MM.1S (cell line): Measurements from ENCODE around the gene NCOA3.

ENCODE experiments used
- DNase-seq: peaks from one replicate; pipeline ENCODE4 v3.0.0-alpha.2; 2015
- H2AFZ ChIP-seq: fragments of 300-600 bp; sonication (generic); 2 replicates; pipeline ENCODE4 v1.6.0; 2016; ENCODE audit warnings: antibody characterized with exemption, low read length
- H3F3A ChIP-seq: fragments of 300-600 bp; sonication (generic); 2 replicates; pipeline ENCODE4 v1.6.1; 2016; ENCODE audit warnings: mild to moderate bottlenecking, antibody characterized with exemption, low read length, moderate library complexity, mixed read lengths; ENCODE audit not compliant: insufficient read depth
- H3K27ac ChIP-seq: fragments of 300-600 bp; sonication (generic); 2 replicates; pipeline ENCODE4 v1.5.1; 2016; ENCODE audit warnings: mild to moderate bottlenecking, low read length
- H3K27me3 ChIP-seq: fragments of 300-600 bp; sonication (generic); replicated peaks from 2 replicates; pipeline ENCODE4 v1.6.0; 2016; ENCODE audit warnings: low read length; ENCODE audit not compliant: insufficient read depth
- H3K36me3 ChIP-seq: fragments of 300-600 bp; sonication (generic); replicated peaks from 2 replicates; pipeline ENCODE4 v1.6.1; 2016; ENCODE audit warnings: mild to moderate bottlenecking, low read length, mixed read lengths; ENCODE audit not compliant: insufficient read depth
- H3K4me1 ChIP-seq: fragments of 300-600 bp; sonication (generic); 2 replicates; pipeline ENCODE4 v1.6.1; 2016; ENCODE audit warnings: low read length, mixed read lengths
- H3K4me2 ChIP-seq: fragments of 300-600 bp; sonication (generic); 2 replicates; pipeline ENCODE4 v1.6.0; 2016; ENCODE audit warnings: low read depth, low read length
- H3K4me3 ChIP-seq: fragments of 300-600 bp; sonication (generic); 2 replicates; pipeline ENCODE4 v1.5.1; 2016; ENCODE audit warnings: low read length, mixed read lengths
- H3K79me2 ChIP-seq: fragments of 300-600 bp; sonication (generic); 2 replicates; pipeline ENCODE4 v1.6.1; 2016; ENCODE audit warnings: mixed run types, low read length, mixed read lengths
- H3K9ac ChIP-seq: fragments of 300-600 bp; sonication (generic); 2 replicates; pipeline ENCODE4 v1.6.1; 2016; ENCODE audit warnings: low read length, mixed read lengths
- H3K9me2 ChIP-seq: fragments of 300-600 bp; sonication (generic); replicated peaks from 2 replicates; pipeline ENCODE4 v1.6.1; 2016; ENCODE audit warnings: mild to moderate bottlenecking, low read length, mixed read lengths; ENCODE audit not compliant: insufficient read depth
- H3K9me3 ChIP-seq: fragments of 300-600 bp; sonication (generic); replicated peaks from 2 replicates; pipeline ENCODE4 v1.6.1; 2016; ENCODE audit warnings: mild to moderate bottlenecking, low read length, mixed read lengths; ENCODE audit not compliant: insufficient read depth
- H4K20me1 ChIP-seq: fragments of 300-600 bp; sonication (generic); 2 replicates; pipeline ENCODE4 v1.6.1; 2016; ENCODE audit warnings: mild to moderate bottlenecking, low read length, moderate library complexity, mixed read lengths; ENCODE audit not compliant: insufficient read depth
- CTCF ChIP-seq: fragments of 300-600 bp; sonication (generic); IDR thresholded peaks from 2 replicates; pipeline ENCODE4 v1.5.1; 2016; ENCODE audit warnings: antibody characterized with exemption, low read length, mixed read lengths
- EZH2 ChIP-seq: fragments of 300-600 bp; sonication (generic); optimal IDR thresholded peaks from 2 replicates; pipeline ENCODE3; 2017; ENCODE audit warnings: low read depth, mild to moderate bottlenecking, antibody characterized with exemption, low read length, mixed read lengths
- EZH2phosphoT487 ChIP-seq: fragments of 300-600 bp; sonication (generic); IDR thresholded peaks from 2 replicates; pipeline ENCODE4 v1.6.1; 2018; ENCODE audit warnings: antibody characterized with exemption, low read length

Gene NCOA3

GRCh38 chr20:47465335-47466090 lies 36.2 kb upstream of the NCOA3 start:
- no peak overlapping the region for H2AFZ ChIP-seq
- H3K27me3 ChIP-seq, result no peaks in the 10 kb centered on the region
- no peaks in the 10 kb centered on the region for H3K9me2 ChIP-seq
- no peak overlapping the region for H3K4me3 ChIP-seq
- no peaks in the 10 kb centered on the region for H4K20me1 ChIP-seq
- no peaks in the 10 kb centered on the region for H3K79me2 ChIP-seq
- peaks cover 16% of the 10 kb centered on the region for H3F3A ChIP-seq
- no peak overlapping the region for H3K27ac ChIP-seq
- H3K4me1 ChIP-seq, result peaks cover 18% of the 10 kb centered on the region
- H3K4me2 ChIP-seq, result no peak overlapping the region
- no peaks in the 10 kb centered on the region for H3K9me3 ChIP-seq
- no peaks in the 10 kb centered on the region for H3K36me3 ChIP-seq
- TF ChIP-seq EZH2 (no peak), EZH2phosphoT487 (no peak)
- no peak overlapping the region for H3K9ac ChIP-seq
- no peak for DNase-seq

DNA sequence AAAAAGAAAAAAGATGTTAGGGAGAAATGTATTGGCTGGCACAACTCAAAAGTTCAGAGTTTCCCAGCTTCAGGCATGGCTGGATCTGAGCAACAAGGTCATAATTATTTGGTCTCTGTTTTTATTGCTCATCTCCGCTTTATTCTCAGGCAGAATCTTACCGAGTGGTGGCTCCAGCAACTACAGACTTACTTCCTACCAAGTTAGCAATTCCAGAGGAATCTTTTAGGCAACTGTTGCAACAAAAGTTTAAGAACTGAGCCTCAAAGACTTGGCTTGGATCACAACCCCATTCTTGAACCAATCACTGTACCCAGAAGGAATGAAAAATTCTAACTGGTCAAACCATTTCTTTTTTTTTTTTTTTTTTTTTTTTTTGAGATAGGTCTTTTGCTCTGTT lies 35.5 kb upstream of the NCOA3 start:
- Histone ChIP-seq H3K36me3 (no peaks in the 10 kb centered on the region), H3F3A (peaks cover 16% of the 10 kb centered on the region), H4K20me1 (no peaks in the 10 kb centered on the region), H3K4me3 (no peak overlapping the region), H3K27me3 (no peaks in the 10 kb centered on the region), H3K9ac (no peak overlapping the region), H3K4me1 (peaks cover 22% of the 10 kb centered on the region), H3K79me2 (no peaks in the 10 kb centered on the region), H3K27ac (no peak overlapping the region), H3K9me3 (no peaks in the 10 kb centered on the region), H3K4me2 (no peak overlapping the region), H2AFZ (no peak overlapping the region), H3K9me2 (no peaks in the 10 kb centered on the region)
- DNase-seq, result no peak
- no peak for TF ChIP-seq EZH2phosphoT487
- no peak for TF ChIP-seq EZH2
- no peak for TF ChIP-seq CTCF

DNA sequence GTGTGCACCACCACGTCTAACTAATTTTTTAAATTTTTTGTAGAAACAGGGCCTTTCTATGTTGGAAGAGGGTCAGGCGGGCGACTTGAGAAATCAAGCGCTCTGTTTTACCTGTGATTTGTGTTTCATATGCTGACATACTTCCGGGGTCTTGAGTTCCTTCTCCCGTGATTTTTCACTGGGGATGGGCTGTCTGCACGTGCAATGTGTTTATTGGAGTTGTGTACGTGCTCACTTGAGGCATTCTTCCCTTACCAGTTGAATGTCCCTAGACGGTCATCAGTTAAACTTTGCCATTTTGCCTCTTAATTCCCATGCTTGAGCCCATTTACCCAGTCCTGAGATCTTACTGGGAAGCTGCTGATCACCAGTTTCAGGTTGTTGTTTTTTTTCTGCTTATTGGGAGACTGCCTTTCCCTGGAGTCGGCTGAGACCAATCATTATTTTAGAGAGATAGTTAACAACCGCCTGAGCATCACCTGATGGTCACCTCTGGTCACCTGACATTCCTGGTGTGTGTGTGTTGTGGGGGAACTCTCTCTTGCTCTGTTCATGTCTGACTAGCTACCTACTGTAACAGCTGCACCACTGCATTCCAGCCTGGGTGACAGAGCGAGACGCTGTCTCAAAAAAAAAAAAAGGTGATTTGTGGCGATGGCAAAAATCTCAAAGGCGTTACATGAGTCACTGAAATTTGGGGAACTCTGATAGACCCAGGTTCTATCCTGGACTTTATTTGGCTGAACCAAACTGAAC lies 34.8 kb upstream of the NCOA3 start:
- TF ChIP-seq EZH2phosphoT487, result no peak
- TF ChIP-seq CTCF, result no peak
- no peak for TF ChIP-seq EZH2
- H3K4me2 ChIP-seq, result no peak overlapping the region
- no peaks in the 10 kb centered on the region for H3K79me2 ChIP-seq
- no peaks in the 10 kb centered on the region for H3K27me3 ChIP-seq
- no peaks in the 10 kb centered on the region for H3K9me2 ChIP-seq
- H4K20me1 ChIP-seq, result no peaks in the 10 kb centered on the region
- peaks cover 16% of the 10 kb centered on the region for H3F3A ChIP-seq
- H3K9ac ChIP-seq, result no peak overlapping the region
- DNase-seq, result no peak
- H2AFZ ChIP-seq, result no peak overlapping the region
- no peaks in the 10 kb centered on the region for H3K9me3 ChIP-seq
- no peaks in the 10 kb centered on the region for H3K36me3 ChIP-seq
- H3K27ac ChIP-seq, result no peak overlapping the region
- H3K4me1 ChIP-seq, result peaks cover 22% of the 10 kb centered on the region
- no peak overlapping the region for H3K4me3 ChIP-seq
